Thoracic aorta (tissue), 2 donors: Measurements from ENCODE around the gene FAHD2B. TPM values are rescaled to one million over a fixed set of nuclear protein-coding genes. Genes with fewer than 3 reads are reported as not detected.
"Not testable (repeated sequence)": the region's sequence is repeated elsewhere in the genome, so short reads cannot be mapped to it uniquely, and the experiment has no call there.

Experiments
- ATAC-seq: fragments of 150-250 bp; one replicate; pipeline ENCODE4 v1.8.0; 2017; ENCODE audit warnings: low read depth; ENCODE audit not compliant: insufficient number of reproducible peaks, low FRiP score
- DNase-seq: peaks from one replicate; pipeline ENCODE4 v3.0.0-alpha.2; 2020; ENCODE audit warnings: low spot score
- H3K27ac ChIP-seq, 2 donors: fragments of 200-600 bp; sonication (generic); 1 replicate in 1 of 2; 2 replicates in 1 of 2; pipeline ENCODE4 v1.5.1; 2016; ENCODE audit warnings: mild to moderate bottlenecking in 2 of 2, moderate library complexity in 2 of 2
- H3K27me3 ChIP-seq: fragments of 200-600 bp; sonication (generic); replicated peaks from 2 replicates; pipeline ENCODE4 v1.6.0; 2016; ENCODE audit warnings: mild to moderate bottlenecking; ENCODE audit not compliant: insufficient read depth
- H3K36me3 ChIP-seq: fragments of 200-600 bp; sonication (generic); one replicate; pipeline ENCODE4 v1.5.1; 2016
- H3K4me1 ChIP-seq, 2 donors: fragments of 200-600 bp; sonication (generic); 1 replicate in 1 of 2; 2 replicates in 1 of 2; pipeline versions ENCODE4 v1.5.1 to v1.6.0; 2016; ENCODE audit warnings: low read depth in 2 of 2, mild to moderate bottlenecking in 1 of 2; ENCODE audit not compliant: control insufficient read depth in 1 of 2
- H3K4me3 ChIP-seq: fragments of 200-600 bp; sonication (generic); 2 replicates; pipeline ENCODE4 v1.5.1; 2016; ENCODE audit warnings: mild to moderate bottlenecking
- H3K9me3 ChIP-seq: fragments of 200-600 bp; sonication (generic); 2 replicates; pipeline ENCODE4 v1.5.1; 2016
- CTCF ChIP-seq: fragments of 200-600 bp; sonication (generic); IDR thresholded peaks from one replicate; pipeline ENCODE4 v1.5.1; 2019; ENCODE audit warnings: antibody characterized with exemption
- total RNA-seq, 2 donors: library from RNA; depleted of rRNA; stranded (reverse); fragments of >200 nt; gene quantifications; one replicate each; pipeline versions ENCODE4 v1.1.0 to v1.2.3, GENCODE V29; 2016

FAHD2B gene
- total RNA-seq, 2 donors from 2014 or later = 6.6 to 7.5 TPM

GRCh38 chr2:97095661-97096060 lies 979 bp upstream of the FAHD2B start:
- H3K27ac ChIP-seq = peak overlapping the region; percentile 47 to 52
- no peaks in the 10 kb centered on the region for H3K27me3 ChIP-seq
- peaks cover 4 to 9% of the 10 kb centered on the region in 2 donors for H3K4me1 ChIP-seq
- H3K4me3 ChIP-seq = peak overlapping the region; percentile 71
- H3K9me3 ChIP-seq = no peaks in the 10 kb centered on the region
- H3K36me3 ChIP-seq = no peaks in the 10 kb centered on the region
- ATAC-seq (no peak), DNase-seq (no peak)
- no peak for TF ChIP-seq CTCF

GRCh38 chr2:97093983-97094771 lies 505 bp downstream of the FAHD2B start:
- DNase-seq, H3K36me3 ChIP-seq, H3K27me3 ChIP-seq, H3K9me3 ChIP-seq, ATAC-seq, H3K4me1 ChIP-seq: not testable (repeated sequence)
- H3K27ac ChIP-seq = peak overlapping the region in 1 of 2 donors; percentile 52
- peak overlapping the region; percentile 71 for H3K4me3 ChIP-seq

- H3K36me3 ChIP-seq, H3K27ac ChIP-seq, H3K9me3 ChIP-seq, DNase-seq, H3K4me1 ChIP-seq, H3K4me3 ChIP-seq, H3K27me3 ChIP-seq, ATAC-seq: not testable (repeated sequence)
Measured at GRCh38 chr2:97092946-97093345, 1.7 kb downstream of the FAHD2B start.

DNA sequence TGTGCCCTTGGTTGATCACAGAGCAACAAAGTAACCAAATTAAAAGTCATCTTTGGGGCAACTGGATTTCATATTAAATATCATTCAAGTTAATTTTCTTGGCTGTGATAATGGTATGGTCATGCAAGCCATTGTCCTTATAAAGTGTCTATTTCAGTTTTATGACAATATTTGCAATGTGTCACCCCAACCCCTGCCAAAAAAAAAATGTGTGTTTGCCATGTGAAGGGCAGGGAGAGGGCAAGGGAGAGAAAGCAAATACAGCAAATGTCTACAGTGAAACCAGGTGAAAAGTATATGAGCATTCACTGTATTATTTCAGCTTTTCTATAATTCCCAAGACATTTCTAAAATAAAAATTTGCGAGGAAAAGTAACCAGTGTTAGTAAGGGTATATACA lies 6.0 kb downstream of the FAHD2B start:
- not testable (repeated sequence) for H3K4me1 ChIP-seq, ATAC-seq, H3K27ac ChIP-seq, DNase-seq, H3K4me3 ChIP-seq, H3K36me3 ChIP-seq, H3K27me3 ChIP-seq, H3K9me3 ChIP-seq

- H3K36me3 ChIP-seq, ATAC-seq: not testable (repeated sequence)
Measured at GRCh38 chr2:97085093-97085492, 9.6 kb downstream of the FAHD2B start.

DNA sequence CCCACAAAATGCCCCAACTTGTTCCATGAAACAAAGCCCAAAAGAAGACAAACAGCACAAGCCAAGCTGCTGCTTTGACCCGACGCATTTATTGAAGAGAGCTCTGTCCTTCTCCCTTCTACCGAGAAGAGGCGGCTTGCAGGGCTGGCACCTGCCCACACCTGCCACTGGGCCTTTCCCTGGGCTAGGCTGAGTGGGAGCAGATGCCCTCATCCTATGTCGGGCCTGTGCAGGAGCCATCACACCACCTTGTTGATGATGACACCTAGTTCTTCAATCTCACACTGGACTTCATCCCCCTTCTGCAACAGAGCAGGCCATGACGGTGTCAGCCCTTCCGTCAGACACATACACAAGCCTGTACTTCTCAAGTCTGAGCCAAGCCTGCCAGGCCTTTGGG lies 11.2 kb downstream of the FAHD2B start:
- not testable (repeated sequence) for H3K4me3 ChIP-seq, ATAC-seq, H3K27ac ChIP-seq, H3K36me3 ChIP-seq, H3K4me1 ChIP-seq, DNase-seq, H3K27me3 ChIP-seq, H3K9me3 ChIP-seq

More at GRCh38 chr2:97085093-97085492, 9.6 kb downstream of the FAHD2B start:
- H3K4me3 ChIP-seq, H3K27ac ChIP-seq, H3K9me3 ChIP-seq, H3K27me3 ChIP-seq, DNase-seq, H3K4me1 ChIP-seq: not testable (repeated sequence)

- ATAC-seq, H3K27me3 ChIP-seq, H3K36me3 ChIP-seq, H3K27ac ChIP-seq, H3K9me3 ChIP-seq, H3K4me1 ChIP-seq, H3K4me3 ChIP-seq, DNase-seq: not testable (repeated sequence)
Measured at GRCh38 chr2:97082206-97082605, 12.5 kb downstream of the FAHD2B start.

DNA sequence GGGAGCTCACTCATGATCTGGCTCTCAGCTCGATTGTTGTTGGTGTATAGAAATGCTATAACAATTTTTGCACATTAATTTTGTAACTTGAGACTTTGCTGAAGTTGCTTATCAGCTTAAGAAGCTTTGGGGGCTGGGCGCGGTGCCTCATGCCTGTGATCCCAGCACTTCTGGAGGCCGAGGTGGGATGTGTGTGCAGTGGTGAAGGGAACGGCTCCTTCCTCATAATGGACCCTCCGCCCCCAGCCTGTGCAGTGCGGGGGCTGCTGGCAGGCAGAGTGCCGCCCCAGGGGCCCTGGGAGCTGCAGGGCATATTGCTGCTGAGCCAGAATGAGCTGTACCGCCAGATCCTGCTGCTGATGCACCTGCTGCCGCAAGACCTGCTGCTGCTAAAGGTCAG lies 13.8 kb downstream of the FAHD2B start:
- not testable (repeated sequence) for H3K4me3 ChIP-seq, DNase-seq, H3K27me3 ChIP-seq, H3K9me3 ChIP-seq, H3K4me1 ChIP-seq, H3K36me3 ChIP-seq, H3K27ac ChIP-seq, ATAC-seq

- DNase-seq, H3K36me3 ChIP-seq, ATAC-seq, H3K27me3 ChIP-seq, H3K27ac ChIP-seq, H3K4me1 ChIP-seq, H3K4me3 ChIP-seq, H3K9me3 ChIP-seq: not testable (repeated sequence)
Measured at GRCh38 chr2:97077213-97077612, 17.5 kb downstream of the FAHD2B start.

DNA sequence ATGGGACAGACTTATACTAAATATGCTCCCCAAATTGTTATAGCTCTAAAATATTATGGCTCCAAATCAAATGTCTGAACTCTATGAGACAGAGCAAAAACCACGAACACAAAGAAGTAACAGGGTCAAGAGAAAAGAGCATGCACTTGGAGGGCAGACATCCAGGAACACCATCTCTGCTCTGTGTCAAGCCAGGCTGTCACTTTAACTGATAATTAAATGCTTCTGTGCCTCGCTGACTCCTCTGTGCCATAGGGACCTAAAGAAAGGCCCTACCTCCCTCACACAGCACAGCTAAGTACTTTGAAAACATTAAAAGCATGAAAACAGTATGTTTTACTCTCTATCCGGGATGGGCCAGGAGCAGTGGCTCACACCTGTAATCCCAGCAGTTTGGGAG lies 23.8 kb downstream of the FAHD2B start:
- not testable (repeated sequence) for H3K9me3 ChIP-seq, H3K36me3 ChIP-seq, H3K27ac ChIP-seq, H3K27me3 ChIP-seq, H3K4me3 ChIP-seq, H3K4me1 ChIP-seq, DNase-seq, ATAC-seq

- not testable (repeated sequence) for H3K4me1 ChIP-seq, H3K4me3 ChIP-seq, H3K27me3 ChIP-seq, H3K9me3 ChIP-seq, H3K36me3 ChIP-seq, H3K27ac ChIP-seq, DNase-seq, ATAC-seq
Measured at GRCh38 chr2:97068722-97069121, 26.0 kb downstream of the FAHD2B start.
